Measurements from ENCODE around the gene UBE2H.

- no peak for TF ChIP-seq YY1 (IDR thresholded peaks at IDR 0.05; ENCODE audit: insufficient read depth, insufficient read length)
- no peak for TF ChIP-seq ZNF274 (IDR thresholded peaks at IDR 0.05; ENCODE audit: low read depth, low read length)
- TF ChIP-seq SUZ12 (IDR thresholded peaks at IDR 0.05; ENCODE audit: extremely low read depth, insufficient read depth, insufficient read length): no peak
These were observed 29.1 kb downstream of the UBE2H start for GRCh38 chr7:129923709-129924108.

All from NT2/D1 (cell line).